Prostate gland (tissue), 2 donors: ENCODE data around the gene CSTF3.

ENCODE experiments used
- CTCF ChIP-seq, 4 experiments: fragments of 200-600 bp in 2 of 4; fragments of 450-650 bp in 2 of 4; sonication (generic) in 2 of 4; IDR thresholded peaks; 1 replicate in 3 of 4; 2 replicates in 1 of 4; pipeline ENCODE4 v1.5.1; 2016 to 2019; ENCODE audit warnings: antibody characterized with exemption in 4 of 4, mild to moderate bottlenecking in 2 of 4, moderate library complexity in 2 of 4
- POLR2A ChIP-seq: fragments of 450-650 bp; IDR thresholded peaks from one replicate; pipeline ENCODE4 v1.6.1; 2016; ENCODE audit warnings: antibody characterized with exemption, mild to moderate bottlenecking
- POLR2AphosphoS5 ChIP-seq: sonication (generic); formaldehyde crosslinking; IDR thresholded peaks from one replicate; pipeline ENCODE4 v1.6.1; 2017; ENCODE audit warnings: antibody characterized with exemption

- TF ChIP-seq CTCF (IDR thresholded peaks at IDR 0.05) (no peak), POLR2A (no peak), POLR2AphosphoS5 (no peak)
Measured at GRCh38 chr11:33194455-33194854, 33.2 kb upstream of the CSTF3 start.
